ENCODE measurements around the gene DYNC1LI1. TPM values are rescaled to one million over a fixed set of nuclear protein-coding genes. Genes with fewer than 3 reads are reported as not detected.
A peak's percentile ranks its signal among the peaks of the same experiment; 100 is the strongest.

Gene DYNC1LI1
- total and polyA plus RNA-seq, 9 of the 15 experiments (the other 6 are each of a cell fraction or from before 2014, with no cell fraction given), result 21.0 to 85.4 (median 61.3) TPM

- FAIRE-seq, result peak; percentile 71
- CTCF ChIA-PET (ENCODE audit: low intra/inter-chr PET ratio), result interaction anchor here (0.5 kb wide), 1 partner anchor 107 kb away, joined by 3 read pairs; no protein-coding TSS in a partner anchor
Measured at GRCh38 chr3:32601722-32602121, 31.1 kb upstream of the DYNC1LI1 start.

More at GRCh38 chr3:32601722-32602121, 31.1 kb upstream of the DYNC1LI1 start:
- Histone ChIP-seq H3K79me2 (ENCODE audit: control insufficient read depth, insufficient read depth, low read length) (no peaks in the 10 kb centered on the region), H4K20me1 (replicated peaks; ENCODE audit: control insufficient read depth, insufficient read depth, low read length) (no peaks in the 10 kb centered on the region), H3K4me3 (no peak overlapping the region), H3K9me1 (ENCODE audit: control insufficient read depth, insufficient read depth, low read length) (no peaks in the 10 kb centered on the region), H2AFZ (ENCODE audit: low read depth, low read length) (no peak overlapping the region), H3K27ac (ENCODE audit: extremely low read depth, low read depth, low read length) (no peak overlapping the region), H3K9ac (ENCODE audit: insufficient read depth in 1 of 2, low read depth in 2 of 2, low read length in 2 of 2) (no peak overlapping the region), H3K4me2 (ENCODE audit: insufficient read depth, low read length) (no peak overlapping the region), H3K9me3 (replicated peaks; ENCODE audit: control insufficient read depth, insufficient read depth, low read depth, low read length) (no peaks in the 10 kb centered on the region), H3K27me3 (ENCODE audit: control insufficient read depth in 2 of 2, insufficient read depth in 2 of 2, low read length in 2 of 2) (peaks cover 17 to 32% of the 10 kb centered on the region in 2 experiments), H3K36me3 (ENCODE audit: control insufficient read depth, insufficient read depth, low read length) (no peaks in the 10 kb centered on the region), H3K4me1 (replicated peaks in 1 of 2; ENCODE audit: control insufficient read depth in 2 of 2, insufficient read depth in 2 of 2, low read length in 2 of 2) (peaks cover 2 to 10% of the 10 kb centered on the region in 2 experiments; a peak in 1 of 5 replicates)
- TF ChIP-seq PATZ1 (CRISPR knock-in tag; IDR thresholded peaks at IDR 0.05; ENCODE audit: borderline replicate concordance), result no peak
- TF ChIP-seq MTF1 (CRISPR knock-in tag; IDR thresholded peaks at IDR 0.05; ENCODE audit: borderline replicate concordance), result no peak
- TF ChIP-seq RB1 (IDR thresholded peaks at IDR 0.05; ENCODE audit: low read depth), result no peak
- TF ChIP-seq ZNF507 (tag; conservative IDR thresholded peaks at IDR 0.05), result no peak
- no peak for TF ChIP-seq KLF10 (CRISPR knock-in tag; IDR thresholded peaks at IDR 0.05)
- no peak for TF ChIP-seq NUFIP1 (IDR thresholded peaks at IDR 0.05; ENCODE audit: partially characterized antibody)
- no peak for TF ChIP-seq ZNF41 (CRISPR knock-in tag; conservative IDR thresholded peaks at IDR 0.05)
- TF ChIP-seq, protein P1, sequence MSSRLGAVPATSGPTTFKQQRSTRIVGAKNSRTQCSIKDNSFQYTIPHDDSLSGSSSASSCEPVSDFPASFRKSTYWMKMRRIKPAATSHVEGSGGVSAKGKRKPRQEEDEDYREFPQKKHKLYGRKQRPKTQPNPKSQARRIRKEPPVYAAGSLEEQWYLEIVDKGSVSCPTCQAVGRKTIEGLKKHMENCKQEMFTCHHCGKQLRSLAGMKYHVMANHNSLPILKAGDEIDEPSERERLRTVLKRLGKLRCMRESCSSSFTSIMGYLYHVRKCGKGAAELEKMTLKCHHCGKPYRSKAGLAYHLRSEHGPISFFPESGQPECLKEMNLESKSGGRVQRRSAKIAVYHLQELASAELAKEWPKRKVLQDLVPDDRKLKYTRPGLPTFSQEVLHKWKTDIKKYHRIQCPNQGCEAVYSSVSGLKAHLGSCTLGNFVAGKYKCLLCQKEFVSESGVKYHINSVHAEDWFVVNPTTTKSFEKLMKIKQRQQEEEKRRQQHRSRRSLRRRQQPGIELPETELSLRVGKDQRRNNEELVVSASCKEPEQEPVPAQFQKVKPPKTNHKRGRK (tag; IDR thresholded peaks at IDR 0.05), result peak; percentile 58; the same call in 1 of the 2 replicates
- no TSS peak for BruUV-seq (replicated peaks)
- ATAC-seq (no peak; the same call in 2 of the 3 replicates), DNase-seq (ENCODE audit: extremely low read depth in 1 of 4, low spot score in 3 of 4) (no peak)
- in situ Hi-C loops (cut with MboI) (no loop called here), intact Hi-C loops (cut with micrococcal nuclease) (no loop called here)
- POLR2A ChIA-PET, result interaction anchor here (0.6 kb wide), 1 partner anchor 14 kb away, joined by 3 read pairs; no protein-coding TSS in a partner anchor
- WGBS (ENCODE audit: insufficient coverage, low coverage, missing lambda C conversion rate), result 2% methylated on average over 3 of the region's 3 CpGs

Data from K562 (cell line).